ENCODE results near the gene RNF14.

The RNF14 gene

GRCh38 chr5:141969783-141970771 lies 1.2 kb downstream of the RNF14 start:
- Histone ChIP-seq H3K27ac (peak overlapping the region; percentile 78; the same call in 1 of the 2 replicates), H3K9me3 (ENCODE audit: severe bottlenecking) (no peaks in the 10 kb centered on the region), H3K27me3 (ENCODE audit: insufficient read depth, low read depth, severe bottlenecking) (no peaks in the 10 kb centered on the region), H3K36me3 (peaks cover 21% of the 10 kb centered on the region), H3K4me3 (ENCODE audit: low read depth, low read length) (peak overlapping the region; percentile 90)
- no peak for TF ChIP-seq CTCF (IDR thresholded peaks at IDR 0.05; ENCODE audit: low read depth, low read length)
- DNase-seq = no peak

GRCh38 chr5:141973871-141974595 lies 5.1 kb downstream of the RNF14 start:
- Histone ChIP-seq H3K36me3 (peaks cover 48% of the 10 kb centered on the region), H3K27ac (no peak overlapping the region), H3K4me3 (ENCODE audit: low read depth, low read length) (no peak overlapping the region), H3K27me3 (ENCODE audit: insufficient read depth, low read depth, severe bottlenecking) (no peaks in the 10 kb centered on the region), H3K9me3 (ENCODE audit: severe bottlenecking) (no peaks in the 10 kb centered on the region)
- no peak for DNase-seq
- no peak for TF ChIP-seq CTCF (IDR thresholded peaks at IDR 0.05; ENCODE audit: low read depth, low read length)

GRCh38 chr5:141976176-141976575 lies 7.3 kb downstream of the RNF14 start:
- DNase-seq = no peak
- Histone ChIP-seq H3K27me3 (ENCODE audit: insufficient read depth, low read depth, severe bottlenecking) (no peaks in the 10 kb centered on the region), H3K4me3 (ENCODE audit: low read depth, low read length) (no peak overlapping the region), H3K9me3 (ENCODE audit: severe bottlenecking) (no peaks in the 10 kb centered on the region), H3K36me3 (peaks cover 62% of the 10 kb centered on the region), H3K27ac (no peak overlapping the region)
- no peak for TF ChIP-seq CTCF (IDR thresholded peaks at IDR 0.05; ENCODE audit: low read depth, low read length)

GRCh38 chr5:141978389-141978788 lies 9.5 kb downstream of the RNF14 start:
- Histone ChIP-seq H3K27ac (no peak overlapping the region), H3K4me3 (ENCODE audit: low read depth, low read length) (no peak overlapping the region), H3K27me3 (ENCODE audit: insufficient read depth, low read depth, severe bottlenecking) (no peaks in the 10 kb centered on the region), H3K9me3 (ENCODE audit: severe bottlenecking) (no peaks in the 10 kb centered on the region), H3K36me3 (peaks cover 68% of the 10 kb centered on the region)
- TF ChIP-seq CTCF (IDR thresholded peaks at IDR 0.05; ENCODE audit: low read depth, low read length) = no peak
- no peak for DNase-seq

- H3K4me3 ChIP-seq (ENCODE audit: low read depth, low read length) = no peak overlapping the region
- H3K27me3 ChIP-seq (ENCODE audit: insufficient read depth, low read depth, severe bottlenecking) = no peaks in the 10 kb centered on the region
- no peak for TF ChIP-seq CTCF (IDR thresholded peaks at IDR 0.05; ENCODE audit: low read depth, low read length)
- no peak for DNase-seq
- no peaks in the 10 kb centered on the region for H3K9me3 ChIP-seq (ENCODE audit: severe bottlenecking)
- peaks cover 77% of the 10 kb centered on the region for H3K36me3 ChIP-seq
- H3K27ac ChIP-seq = no peak overlapping the region
Measured at GRCh38 chr5:141982626-141983025, 13.7 kb downstream of the RNF14 start.

Measured in WERI-Rb-1 (cell line).